Stimulated activated CD8-positive, alpha-beta memory T cell treated with anti-CD3 and anti-CD28 coated beads, Interleukin-15, amount 100 ng/mL, for 24 hours (primary cell): ENCODE data around the gene LETM1.
A peak's percentile ranks its signal among the peaks of the same experiment; 100 is the strongest.

Experiments used
- DNase-seq: peaks from one replicate; pipeline ENCODE4 v3.0.0-alpha.2; 2020; ENCODE audit warnings: low read depth

The LETM1 gene

GRCh38 chr4:1794809-1795298 lies 61.1 kb downstream of the LETM1 start:
- no peak for DNase-seq

GRCh38 chr4:1793940-1794808 lies 61.8 kb downstream of the LETM1 start:
- DNase-seq = no peak

GRCh38 chr4:1793496-1793840 lies 62.5 kb downstream of the LETM1 start:
- no peak for DNase-seq

DNA sequence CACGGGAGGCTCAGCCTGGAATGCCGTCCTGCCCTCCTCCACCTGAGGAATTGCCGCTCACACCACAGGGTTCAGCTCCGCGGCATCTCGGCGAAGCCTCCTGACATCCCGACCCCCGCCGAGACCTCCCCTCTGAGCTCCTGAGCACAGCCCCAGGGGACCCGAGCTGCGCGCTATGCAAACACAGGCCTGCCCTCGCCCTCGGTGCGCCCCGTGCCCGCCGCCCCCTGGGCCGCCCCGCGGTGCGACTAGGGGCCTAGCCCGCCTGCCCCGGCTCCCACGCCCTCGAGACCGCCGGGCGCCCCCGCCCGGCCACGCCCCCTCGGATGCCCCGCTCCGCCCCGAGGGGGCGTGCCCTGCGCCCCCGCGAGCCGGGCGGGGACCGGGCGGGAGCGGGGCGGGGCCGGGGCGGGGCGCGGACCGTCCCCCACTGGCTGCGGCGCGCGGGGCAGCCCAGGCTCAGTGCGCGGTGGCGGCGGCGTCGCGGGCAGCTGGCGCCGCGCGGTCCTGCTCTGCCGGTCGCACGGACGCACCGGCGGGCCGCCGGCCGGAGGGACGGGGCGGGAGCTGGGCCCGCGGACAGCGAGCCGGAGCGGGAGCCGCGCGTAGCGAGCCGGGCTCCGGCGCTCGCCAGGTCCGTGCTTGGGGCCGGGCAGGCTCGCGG lies 63.0 kb downstream of the LETM1 start, which contains the start of gene FGFR3:
FGFR3 (plus strand) TSS at position 462 of the 664 bp plus-strand sequence. CDS start 642 bp downstream, outside the sequence.
- peak; percentile 19 for DNase-seq

GRCh38 chr4:1792158-1792831 lies 63.7 kb downstream of the LETM1 start:
- DNase-seq = no peak

- DNase-seq = no peak
These were observed 66.0 kb downstream of the LETM1 start for GRCh38 chr4:1790005-1790404.

GRCh38 chr4:1789552-1789951 lies 66.4 kb downstream of the LETM1 start:
- DNase-seq = no peak

- no peak for DNase-seq
These were observed 67.5 kb downstream of the LETM1 start for GRCh38 chr4:1788254-1788973.

GRCh38 chr4:1787411-1788077 lies 68.4 kb downstream of the LETM1 start:
- DNase-seq = no peak

GRCh38 chr4:1786544-1787362 lies 69.2 kb downstream of the LETM1 start:
- no peak for DNase-seq

DNA sequence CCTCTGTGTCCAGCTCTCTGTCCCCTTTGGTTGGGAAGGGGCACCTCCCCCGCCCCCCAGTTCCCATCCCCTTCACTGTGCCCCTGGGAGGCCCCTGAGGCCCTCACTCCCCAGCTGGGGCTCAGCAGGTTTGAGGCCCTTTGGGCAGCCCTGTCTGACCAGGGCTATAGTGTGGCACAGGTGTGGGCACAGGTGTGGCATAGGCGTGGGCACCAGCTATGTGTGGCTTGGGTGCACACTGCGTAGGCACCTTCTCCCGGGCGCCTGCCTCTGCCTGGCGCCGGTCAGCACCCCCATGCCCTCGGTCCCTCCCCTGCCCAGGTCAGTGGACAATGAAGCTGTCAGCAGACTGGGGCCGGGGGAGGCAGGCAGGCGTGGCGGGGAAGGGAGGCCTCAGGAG lies 70.4 kb downstream of the LETM1 start:
- DNase-seq = no peak

DNA sequence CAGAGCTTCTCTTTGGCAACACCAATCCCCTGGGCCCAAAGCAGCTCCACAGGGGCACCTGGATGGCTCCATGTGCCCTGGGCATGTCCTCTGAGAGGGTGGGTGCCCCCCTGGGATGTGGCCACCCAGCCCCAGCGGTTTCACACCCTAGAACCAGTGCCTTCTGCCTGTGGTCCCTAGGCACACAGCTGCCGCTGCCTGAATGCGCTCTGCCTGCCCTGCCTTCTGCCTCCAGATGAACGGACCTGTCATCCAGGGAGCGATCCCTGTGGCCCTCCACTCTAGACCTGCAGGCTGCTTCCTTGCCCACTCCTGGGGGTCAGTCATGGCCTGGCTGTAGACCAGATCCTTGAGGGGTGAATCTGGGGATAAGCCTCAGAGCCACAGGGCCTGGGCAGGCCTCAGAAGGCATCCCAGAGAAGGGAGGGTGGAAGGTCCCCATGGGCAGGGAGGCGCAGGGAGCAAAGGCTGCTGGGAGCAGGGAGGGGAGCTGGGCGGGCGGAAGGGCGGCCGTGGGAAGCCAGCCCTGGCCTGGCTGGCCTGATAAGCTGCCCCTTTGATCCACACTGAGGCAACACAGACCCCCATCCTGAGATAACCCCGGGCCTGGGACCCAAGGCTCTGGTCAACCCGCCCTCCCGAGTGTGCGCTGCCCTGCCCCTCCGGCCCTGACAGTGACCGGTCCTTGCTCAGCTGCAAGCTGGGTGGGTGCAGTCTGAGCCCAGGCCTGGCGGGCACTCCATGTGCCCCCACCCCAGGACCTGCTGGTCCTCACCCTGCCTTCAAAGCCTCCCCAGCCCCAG lies 71.0 kb downstream of the LETM1 start:
- no peak for DNase-seq

- no peak for DNase-seq
These were observed 71.6 kb downstream of the LETM1 start for GRCh38 chr4:1784395-1784788.

DNA sequence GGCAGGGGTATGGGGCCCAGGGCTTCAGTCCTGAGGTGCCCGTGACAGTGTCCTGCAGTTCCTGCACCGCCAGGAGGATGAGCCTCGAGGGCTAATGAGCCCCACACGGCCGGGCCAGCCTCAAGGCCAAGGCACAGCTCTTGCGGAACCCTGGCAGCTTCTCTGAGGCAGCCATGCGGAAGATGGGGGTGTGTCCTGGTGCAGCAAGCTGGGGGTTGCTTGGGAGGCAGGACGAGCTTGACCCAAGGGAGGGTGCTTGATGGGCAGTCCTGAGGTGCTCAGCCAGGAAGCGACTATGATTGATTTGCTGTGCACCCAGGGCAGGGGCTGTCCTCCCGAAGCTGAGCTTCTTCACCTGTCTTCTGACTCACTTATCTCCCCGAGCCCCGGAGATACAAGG lies 72.0 kb downstream of the LETM1 start:
- no peak for DNase-seq

DNA sequence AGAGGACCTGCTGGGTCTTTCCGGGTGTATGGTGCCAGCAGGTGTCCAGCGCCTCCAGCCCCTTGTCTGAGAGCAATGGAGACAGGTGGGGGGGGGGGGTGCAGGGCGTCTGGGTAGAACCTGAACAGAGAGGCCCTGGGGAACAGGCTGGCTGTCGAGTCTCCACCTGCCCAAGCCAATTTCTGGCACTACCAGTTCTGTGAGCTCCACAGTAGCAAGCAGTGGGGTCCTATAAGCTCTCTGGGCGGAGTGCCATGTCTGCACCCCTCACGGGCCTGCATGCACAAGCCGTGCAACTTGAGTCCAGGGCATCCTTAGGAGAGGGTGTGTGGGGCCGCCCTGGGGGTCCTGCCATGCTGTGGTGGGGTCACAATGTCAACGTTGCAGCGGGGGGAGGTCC lies 72.9 kb downstream of the LETM1 start:
- no peak for DNase-seq

DNA sequence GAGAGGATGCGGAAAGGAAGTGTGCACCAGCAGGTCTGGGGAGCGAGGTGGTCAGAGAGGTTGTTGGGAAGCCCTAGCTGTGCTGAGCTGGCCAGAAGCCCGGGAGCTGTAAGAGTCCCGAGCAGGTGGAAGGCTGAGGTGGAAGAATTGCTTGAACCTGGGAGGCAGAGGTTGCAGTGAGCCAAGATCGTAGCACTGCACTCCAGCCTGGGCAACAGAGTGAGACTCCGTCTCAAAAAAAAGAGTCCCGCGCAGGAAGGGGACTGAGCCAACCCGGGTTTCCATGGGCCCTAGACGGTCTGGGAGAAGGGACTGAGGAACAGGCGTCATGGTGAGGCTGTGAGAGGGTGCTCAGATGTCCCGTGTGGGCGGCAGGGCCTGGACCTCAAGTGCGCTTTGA lies 75.5 kb downstream of the LETM1 start:
- no peak for DNase-seq

DNA sequence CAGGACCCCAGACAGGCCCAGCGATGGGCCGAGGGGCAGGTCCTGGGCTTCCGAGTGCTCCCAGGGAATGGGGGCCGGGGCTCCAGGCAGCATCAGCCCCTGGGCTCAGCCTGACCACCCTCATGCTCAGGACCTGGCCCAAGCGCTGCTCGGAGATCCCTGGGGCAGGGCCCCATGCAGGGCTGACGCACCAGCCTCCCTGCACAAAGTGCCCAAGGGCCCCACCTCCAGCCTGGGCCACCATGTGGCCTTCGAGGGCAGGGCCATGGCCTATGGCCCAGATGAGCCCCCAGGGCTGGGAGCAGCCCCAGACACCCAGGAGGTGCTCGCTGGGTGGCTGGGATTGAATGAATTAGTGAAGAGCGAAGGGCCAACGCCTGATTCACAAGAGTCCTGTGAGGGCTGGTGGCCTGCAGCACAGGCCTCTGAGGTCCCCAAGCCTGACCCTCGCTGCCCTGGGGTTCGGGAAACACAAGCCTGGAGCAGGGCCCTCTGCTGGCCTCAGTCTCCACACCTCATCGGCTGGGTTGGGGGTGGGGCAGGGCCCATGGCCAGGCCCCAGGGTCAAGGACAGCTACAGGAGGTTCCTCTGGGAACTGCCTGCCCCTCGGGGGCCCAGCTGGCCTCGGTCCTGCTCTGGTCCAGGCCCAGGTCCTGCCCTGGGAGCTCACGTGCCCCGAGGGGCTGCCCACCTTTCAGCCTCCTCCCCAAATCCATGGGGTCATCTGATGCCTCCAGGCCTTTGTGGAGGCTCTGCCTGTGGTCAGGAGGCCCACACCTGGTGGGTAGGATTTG lies 76.2 kb downstream of the LETM1 start:
- DNase-seq = no peak

GRCh38 chr4:1778642-1779392 lies 77.1 kb downstream of the LETM1 start:
- no peak for DNase-seq
